HCT116 (cell line): Measurements from ENCODE around the gene SH3TC1. TPM values are rescaled to one million over a fixed set of nuclear protein-coding genes. Genes with fewer than 3 reads are reported as not detected.

ENCODE experiments used
- ATAC-seq: fragments of 200-7000 bp; cut with Tn5 transposase; 2 replicates; pipeline ENCODE4 v1.9.1; 2020; ENCODE audit warnings: mild to moderate bottlenecking, moderate library complexity
- BruUV-seq: library from RNA; stranded (reverse); fragments of 400-500 nt; replicated peaks from 2 replicates; lab custom pipeline; 2021; lab: Mats Ljungman, UMichigan
- CTCF ChIA-PET: fragments of 300-600 bp; sonication (Branson Sonifier 250); formaldehyde crosslinking; loops from one replicate; lab custom pipeline; 2021; ENCODE audit warnings: antibody characterized with exemption; lab: Charles Lee
- POLR2A ChIA-PET: fragments of 300-600, 350-600 bp; sonication (Branson Sonifier 250); formaldehyde crosslinking; loops from one replicate; lab custom pipeline; 2021; ENCODE audit warnings: antibody characterized with exemption; lab: Charles Lee
- RAD21 ChIA-PET, 2 experiments: fragments of 300-600 bp; sonication (Branson Sonifier 250); formaldehyde crosslinking; loops; one replicate each; lab custom pipeline; 2023; ENCODE audit warnings: low total read pairs in 2 of 2; ENCODE audit not compliant: uncharacterized antibody in 2 of 2, unreplicated experiment in 2 of 2, low non-redundant PET in 1 of 2; lab: Charles Lee
- DNase-seq: peaks from one replicate; pipeline ENCODE4 v3.0.0-alpha.2; 2010; ENCODE audit warnings: low read depth, low spot score
- H2AFZ ChIP-seq: fragments of 200-600 bp; shearing (Covaris generic), sonication (generic); 2 replicates; pipeline ENCODE4 v1.6.1; 2017; ENCODE audit warnings: low read depth, mixed run types, mixed read lengths, antibody characterized with exemption, low read length; ENCODE audit not compliant: poor library complexity, severe bottlenecking
- H3K27ac ChIP-seq: 2 replicates; pipeline ENCODE4 v1.5.1; 2012; ENCODE audit warnings: low read depth, low read length
- H3K27me3 ChIP-seq: fragments of 200-600 bp; sonication (generic); 2 replicates; pipeline ENCODE4 v1.6.1; 2016; ENCODE audit warnings: mixed run types, low read length, mixed read lengths; ENCODE audit not compliant: insufficient read depth
- H3K36me3 ChIP-seq, 2 experiments: fragments of 200-500 bp in 1 of 2; fragments of 200-600 bp in 1 of 2; sonication (Bioruptor generic) in 1 of 2; sonication (generic) in 1 of 2; 2 replicates each; pipeline versions ENCODE4 v1.5.1 to v1.6.1; 2014 to 2016; ENCODE audit warnings: low read length in 2 of 2, inconsistent platforms in 1 of 2, mixed read lengths in 1 of 2, mixed run types in 1 of 2; ENCODE audit not compliant: insufficient read depth in 2 of 2, control insufficient read depth in 1 of 2
- H3K4me1 ChIP-seq, 2 experiments: fragments of 200-600 bp in 1 of 2; sonication (generic) in 1 of 2; 2 replicates each; pipeline versions ENCODE4 v1.5.1 to v1.6.1; 2012 to 2017; ENCODE audit warnings: low read length in 2 of 2, inconsistent platforms in 1 of 2, mild to moderate bottlenecking in 1 of 2, mixed read lengths in 1 of 2, mixed run types in 1 of 2, moderate library complexity in 1 of 2; ENCODE audit not compliant: insufficient read depth in 2 of 2, control insufficient read depth in 1 of 2
- H3K4me2 ChIP-seq: fragments of 200-600 bp; sonication (generic); 2 replicates; pipeline ENCODE4 v1.6.1; 2017; ENCODE audit warnings: mixed run types, low read length, mixed read lengths
- H3K4me3 ChIP-seq, 2 experiments: fragments of 200-600 bp in 1 of 2; sonication (generic) in 1 of 2; replicated peaks in 1 of 2; 2 replicates each; pipeline ENCODE4 v1.5.1; 2011 to 2016; ENCODE audit warnings: low read length in 2 of 2, control low read depth in 1 of 2, low read depth in 1 of 2, mild to moderate bottlenecking in 1 of 2, mixed read lengths in 1 of 2, mixed run types in 1 of 2
- H3K79me2 ChIP-seq: fragments of 200-600 bp; sonication (generic); 2 replicates; pipeline ENCODE4 v1.6.1; 2017; ENCODE audit warnings: mild to moderate bottlenecking, mixed run types, low read length, moderate library complexity, mixed read lengths; ENCODE audit not compliant: insufficient read depth
- H3K9ac ChIP-seq: fragments of 200-600 bp; sonication (generic); 2 replicates; pipeline ENCODE4 v1.6.1; 2016; ENCODE audit warnings: low read length, mixed read lengths
- H3K9me2 ChIP-seq: fragments of 200-600 bp; sonication (generic), shearing (Covaris generic); 2 replicates; pipeline ENCODE4 v1.6.1; 2017; ENCODE audit warnings: mixed run types, mild to moderate bottlenecking, moderate library complexity; ENCODE audit not compliant: insufficient read depth
- H3K9me3 ChIP-seq, 2 experiments: fragments of 200-500 bp in 1 of 2; fragments of 200-600 bp in 1 of 2; sonication (Bioruptor generic) in 1 of 2; sonication (generic) in 1 of 2; 2 replicates each; pipeline ENCODE4 v1.6.1; 2014 to 2017; ENCODE audit warnings: low read length in 2 of 2, mixed read lengths in 2 of 2, inconsistent platforms in 1 of 2, low read depth in 1 of 2, mild to moderate bottlenecking in 1 of 2, mixed run types in 1 of 2, moderate library complexity in 1 of 2; ENCODE audit not compliant: control insufficient read depth in 1 of 2, insufficient read depth in 1 of 2
- H4K20me1 ChIP-seq: fragments of 200-600 bp; sonication (generic), shearing (Covaris generic); 2 replicates; pipeline ENCODE4 v1.6.1; 2017; ENCODE audit warnings: mixed run types, mild to moderate bottlenecking, moderate library complexity; ENCODE audit not compliant: insufficient read depth
- ATF3 ChIP-seq: IDR thresholded peaks from 2 replicates; pipeline ENCODE4 v1.6.1; 2012
- CBX3 ChIP-seq: IDR thresholded peaks from 2 replicates; pipeline ENCODE4 v1.6.1; 2012; ENCODE audit warnings: low read depth
- EGR1 ChIP-seq: IDR thresholded peaks from 2 replicates; pipeline ENCODE4 v1.6.1; 2012; ENCODE audit warnings: low read depth
- ELF1 ChIP-seq: IDR thresholded peaks from 2 replicates; pipeline ENCODE4 v1.6.1; 2012; ENCODE audit warnings: low read depth, borderline replicate concordance
- EZH2 ChIP-seq: fragments of 200-600 bp; sonication (generic); IDR thresholded peaks from 2 replicates; pipeline ENCODE4 v1.6.1; 2017; ENCODE audit warnings: antibody characterized with exemption, mixed run types
- EZH2phosphoT487 ChIP-seq: fragments of 200-600 bp; IDR thresholded peaks from 2 replicates; pipeline ENCODE4 v1.6.1; 2018; ENCODE audit warnings: antibody characterized with exemption, borderline replicate concordance
- JUND ChIP-seq: IDR thresholded peaks from 2 replicates; pipeline ENCODE4 v1.6.1; 2012
- POLR2A ChIP-seq: IDR thresholded peaks from 2 replicates; pipeline ENCODE4 v1.7.0; 2011; ENCODE audit warnings: borderline replicate concordance; ENCODE audit not compliant: insufficient read depth, insufficient read length; ENCODE audit errors: extremely low read depth
- RAD21 ChIP-seq: IDR thresholded peaks from 2 replicates; pipeline ENCODE4 v1.6.1; 2012; ENCODE audit warnings: low read depth, mild to moderate bottlenecking
- SRF ChIP-seq: IDR thresholded peaks from 2 replicates; pipeline ENCODE4 v1.6.1; 2012; ENCODE audit warnings: low read depth
- TCF7L2 ChIP-seq: IDR thresholded peaks from 2 replicates; pipeline ENCODE4 v1.7.0; 2011; ENCODE audit warnings: borderline replicate concordance, inconsistent platforms; ENCODE audit not compliant: insufficient read depth, insufficient read length; ENCODE audit errors: extremely low read depth
- intact Hi-C: fragments of 100-400 bp; cut with micrococcal nuclease; formaldehyde crosslinking; loops from 2 replicates; pipeline ENCODE4 v1.10.0; 2022
- total RNA-seq: library from RNA; stranded (reverse); gene quantifications from one replicate; pipeline ENCODE4 v1.2.1, GENCODE V29; 2021; ENCODE audit not compliant: unreplicated experiment
- TF ChIP-seq, protein P1 (sequence below): IDR thresholded peaks from 2 replicates; pipeline ENCODE4 v1.6.1; 2012
- TF ChIP-seq, protein P2 (sequence below): IDR thresholded peaks from 2 replicates; pipeline ENCODE4 v1.6.1; 2011; ENCODE audit warnings: mild to moderate bottlenecking, low read length, moderate library complexity; ENCODE audit not compliant: insufficient replicate concordance; ENCODE audit errors: extremely low read depth
- TF ChIP-seq, protein P3 (sequence below): IDR thresholded peaks from 2 replicates; pipeline ENCODE4 v1.6.1; 2012; ENCODE audit warnings: low read depth

The SH3TC1 gene
- total RNA-seq, 1 experiment from 2014 or later, result 12.5 TPM

- intact Hi-C loops, result no loop called here
- H3K27me3 ChIP-seq, result no peaks in the 10 kb centered on the region
- DNase-seq, result no peak
- POLR2A ChIA-PET, result no interaction called here
- H3K9me2 ChIP-seq, result no peaks in the 10 kb centered on the region
- no peaks in the 10 kb centered on the region for H3K36me3 ChIP-seq
- no peaks in the 10 kb centered on the region for H3K79me2 ChIP-seq
- RAD21 ChIA-PET, result no interaction called here
- H3K4me1 ChIP-seq, result peaks cover 9 to 26% of the 10 kb centered on the region in 2 experiments; a peak in 3 of 4 replicates
- no peak overlapping the region for H3K4me3 ChIP-seq
- ATAC-seq, result no peak
- peak overlapping the region; percentile 98 for H3K4me2 ChIP-seq
- H4K20me1 ChIP-seq, result no peaks in the 10 kb centered on the region
- no peak overlapping the region for H2AFZ ChIP-seq
- no peak overlapping the region for H3K9ac ChIP-seq
- TF ChIP-seq CBX3 (no peak), POLR2A (no peak), SRF (no peak), EZH2 (no peak), EGR1 (peak; percentile 76), RAD21 (no peak)
- TF ChIP-seq, protein P1, sequence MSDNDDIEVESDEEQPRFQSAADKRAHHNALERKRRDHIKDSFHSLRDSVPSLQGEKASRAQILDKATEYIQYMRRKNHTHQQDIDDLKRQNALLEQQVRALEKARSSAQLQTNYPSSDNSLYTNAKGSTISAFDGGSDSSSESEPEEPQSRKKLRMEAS, result no peak
- BruUV-seq, result no TSS peak
- CTCF ChIA-PET, result no interaction called here
- no peak overlapping the region for H3K27ac ChIP-seq
- H3K9me3 ChIP-seq, result no peaks in the 10 kb centered on the region
Observed at GRCh38 chr4:8156617-8157016, 42.5 kb upstream of the SH3TC1 start.

- Histone ChIP-seq H3K27me3 (no peaks in the 10 kb centered on the region), H3K4me1 (peaks cover 9 to 26% of the 10 kb centered on the region in 2 experiments; a peak in 3 of 4 replicates), H3K27ac (no peak overlapping the region), H3K9me2 (no peaks in the 10 kb centered on the region), H3K4me2 (peak overlapping the region; percentile 98), H3K9me3 (no peaks in the 10 kb centered on the region), H3K79me2 (no peaks in the 10 kb centered on the region), H3K9ac (no peak overlapping the region; the same call in 1 of the 2 replicates), H3K4me3 (peak overlapping the region; percentile 49 to 74), H2AFZ (no peak overlapping the region), H4K20me1 (no peaks in the 10 kb centered on the region), H3K36me3 (no peaks in the 10 kb centered on the region)
- ChIA-PET RAD21 (no interaction called here), POLR2A (no interaction called here), CTCF (no interaction called here)
- DNase-seq (no peak), ATAC-seq (no peak)
- BruUV-seq, result no TSS peak
- intact Hi-C loops, result no loop called here
- TF ChIP-seq, protein P2, sequence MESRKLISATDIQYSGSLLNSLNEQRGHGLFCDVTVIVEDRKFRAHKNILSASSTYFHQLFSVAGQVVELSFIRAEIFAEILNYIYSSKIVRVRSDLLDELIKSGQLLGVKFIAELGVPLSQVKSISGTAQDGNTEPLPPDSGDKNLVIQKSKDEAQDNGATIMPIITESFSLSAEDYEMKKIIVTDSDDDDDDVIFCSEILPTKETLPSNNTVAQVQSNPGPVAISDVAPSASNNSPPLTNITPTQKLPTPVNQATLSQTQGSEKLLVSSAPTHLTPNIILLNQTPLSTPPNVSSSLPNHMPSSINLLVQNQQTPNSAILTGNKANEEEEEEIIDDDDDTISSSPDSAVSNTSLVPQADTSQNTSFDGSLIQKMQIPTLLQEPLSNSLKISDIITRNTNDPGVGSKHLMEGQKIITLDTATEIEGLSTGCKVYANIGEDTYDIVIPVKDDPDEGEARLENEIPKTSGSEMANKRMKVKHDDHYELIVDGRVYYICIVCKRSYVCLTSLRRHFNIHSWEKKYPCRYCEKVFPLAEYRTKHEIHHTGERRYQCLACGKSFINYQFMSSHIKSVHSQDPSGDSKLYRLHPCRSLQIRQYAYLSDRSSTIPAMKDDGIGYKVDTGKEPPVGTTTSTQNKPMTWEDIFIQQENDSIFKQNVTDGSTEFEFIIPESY, result no peak
- TF ChIP-seq, protein P3, sequence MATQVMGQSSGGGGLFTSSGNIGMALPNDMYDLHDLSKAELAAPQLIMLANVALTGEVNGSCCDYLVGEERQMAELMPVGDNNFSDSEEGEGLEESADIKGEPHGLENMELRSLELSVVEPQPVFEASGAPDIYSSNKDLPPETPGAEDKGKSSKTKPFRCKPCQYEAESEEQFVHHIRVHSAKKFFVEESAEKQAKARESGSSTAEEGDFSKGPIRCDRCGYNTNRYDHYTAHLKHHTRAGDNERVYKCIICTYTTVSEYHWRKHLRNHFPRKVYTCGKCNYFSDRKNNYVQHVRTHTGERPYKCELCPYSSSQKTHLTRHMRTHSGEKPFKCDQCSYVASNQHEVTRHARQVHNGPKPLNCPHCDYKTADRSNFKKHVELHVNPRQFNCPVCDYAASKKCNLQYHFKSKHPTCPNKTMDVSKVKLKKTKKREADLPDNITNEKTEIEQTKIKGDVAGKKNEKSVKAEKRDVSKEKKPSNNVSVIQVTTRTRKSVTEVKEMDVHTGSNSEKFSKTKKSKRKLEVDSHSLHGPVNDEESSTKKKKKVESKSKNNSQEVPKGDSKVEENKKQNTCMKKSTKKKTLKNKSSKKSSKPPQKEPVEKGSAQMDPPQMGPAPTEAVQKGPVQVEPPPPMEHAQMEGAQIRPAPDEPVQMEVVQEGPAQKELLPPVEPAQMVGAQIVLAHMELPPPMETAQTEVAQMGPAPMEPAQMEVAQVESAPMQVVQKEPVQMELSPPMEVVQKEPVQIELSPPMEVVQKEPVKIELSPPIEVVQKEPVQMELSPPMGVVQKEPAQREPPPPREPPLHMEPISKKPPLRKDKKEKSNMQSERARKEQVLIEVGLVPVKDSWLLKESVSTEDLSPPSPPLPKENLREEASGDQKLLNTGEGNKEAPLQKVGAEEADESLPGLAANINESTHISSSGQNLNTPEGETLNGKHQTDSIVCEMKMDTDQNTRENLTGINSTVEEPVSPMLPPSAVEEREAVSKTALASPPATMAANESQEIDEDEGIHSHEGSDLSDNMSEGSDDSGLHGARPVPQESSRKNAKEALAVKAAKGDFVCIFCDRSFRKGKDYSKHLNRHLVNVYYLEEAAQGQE, result no peak
- no peak for TF ChIP-seq EGR1
- no peak for TF ChIP-seq EZH2phosphoT487
- TF ChIP-seq ATF3, result no peak
- no peak for TF ChIP-seq JUND
- no peak for TF ChIP-seq TCF7L2
- TF ChIP-seq ELF1, result no peak
Observed at GRCh38 chr4:8157496-8157895, 41.6 kb upstream of the SH3TC1 start.
